PFSK-1 (cell line): Measurements from ENCODE around the gene C2orf49.

Experiments
- POLR2AphosphoS5 ChIP-seq: IDR thresholded peaks from 2 replicates; pipeline ENCODE4 v1.6.1; 2012; ENCODE audit warnings: low read depth, mild to moderate bottlenecking, control low read depth, low read length, moderate library complexity
- REST ChIP-seq, 2 experiments: IDR thresholded peaks; 2 replicates each; pipeline versions ENCODE4 v1.6.1 to v1.8.0; 2011 to 2012; ENCODE audit warnings: low read depth in 2 of 2, low read length in 2 of 2, control low read depth in 1 of 2, inconsistent platforms in 1 of 2, mild to moderate bottlenecking in 1 of 2, moderate library complexity in 1 of 2; ENCODE audit not compliant: insufficient read depth in 1 of 2
- TAF1 ChIP-seq: IDR thresholded peaks from 2 replicates; pipeline ENCODE4 v1.6.1; 2012; ENCODE audit warnings: low read length, control low read depth, borderline replicate concordance; ENCODE audit not compliant: insufficient read depth

GRCh38 chr2:105371156-105371555, 33.8 kb downstream of the C2orf49 start:
- TF ChIP-seq REST (IDR thresholded peaks at IDR 0.05; ENCODE audit: insufficient read depth in 1 of 2, low read depth in 2 of 2, low read length in 2 of 2) (no peak), TAF1 (no peak), POLR2AphosphoS5 (no peak)
